K562 (cell line): ENCODE data around the gene APP. TPM values are rescaled to one million over a fixed set of nuclear protein-coding genes. Genes with fewer than 3 reads are reported as not detected.

Experiments used
- ATAC-seq: fragments of 200-7000 bp; cut with Tn5 transposase; 3 replicates; pipeline ENCODE4 v1.9.1; 2020; ENCODE audit warnings: moderate library complexity
- BruUV-seq: library from RNA; stranded (reverse); fragments of 400-500 nt; replicated peaks from 2 replicates; lab custom pipeline; 2021; lab: Mats Ljungman, UMichigan
- CTCF ChIA-PET: fragments of 300-600 bp; formaldehyde crosslinking; extraction: SDS; loops from one replicate; lab custom pipeline; 2021; ENCODE audit warnings: low intra/inter-chr PET ratio; lab: Yijun Ruan, JAX
- POLR2A ChIA-PET: fragments of 300-600, 350-650 bp; sonication (Branson Sonifier 250); formaldehyde crosslinking; extraction: SDS; loops from one replicate; lab custom pipeline; 2021; ENCODE audit warnings: antibody characterized with exemption, inconsistent platforms; lab: Yijun Ruan, JAX
- DNase-seq, 4 experiments: peaks; one replicate each; pipeline versions ENCODE4 v3.0.0 to v3.0.0-alpha.2; 2011 to 2018; ENCODE audit warnings: low spot score in 3 of 4, mixed read lengths in 3 of 4; ENCODE audit errors: extremely low read depth in 1 of 4
- FAIRE-seq: peaks from 2 replicates; lab custom pipeline; 2011; peaks lifted over from hg19 to GRCh38; lab: Jason Lieb, UNC
- H2AFZ ChIP-seq: 2 replicates; pipeline ENCODE4 v1.6.0; 2011; ENCODE audit warnings: low read depth, low read length, control low read depth, inconsistent platforms
- H3K27ac ChIP-seq: fragments of 200-600 bp; 3 replicates; pipeline ENCODE4 v1.8.0; 2011; ENCODE audit warnings: low read depth, mild to moderate bottlenecking, control low read depth, inconsistent platforms, low read length, moderate library complexity, mixed read lengths; ENCODE audit errors: extremely low read depth
- H3K27me3 ChIP-seq, 2 experiments: fragments of 300-600 bp in 1 of 2; 2 replicates in 1 of 2; 3 replicates in 1 of 2; pipeline versions ENCODE4 v1.6.0 to v1.8.0; 2011; ENCODE audit warnings: inconsistent platforms in 2 of 2, low read length in 2 of 2, mild to moderate bottlenecking in 1 of 2, mixed read lengths in 1 of 2, moderate library complexity in 1 of 2; ENCODE audit not compliant: control insufficient read depth in 2 of 2, insufficient read depth in 2 of 2
- H3K36me3 ChIP-seq: fragments of 300-600 bp; 3 replicates; pipeline ENCODE4 v1.8.0; 2011; ENCODE audit warnings: mild to moderate bottlenecking, low read length, inconsistent platforms; ENCODE audit not compliant: control insufficient read depth, insufficient read depth
- H3K4me1 ChIP-seq, 2 experiments: fragments of 200-600 bp in 1 of 2; replicated peaks in 1 of 2; 2 replicates in 1 of 2; 3 replicates in 1 of 2; pipeline versions ENCODE4 v1.5.1 to v1.8.0; 2011; ENCODE audit warnings: inconsistent platforms in 2 of 2, low read length in 2 of 2, mild to moderate bottlenecking in 1 of 2, mixed read lengths in 1 of 2, moderate library complexity in 1 of 2; ENCODE audit not compliant: control insufficient read depth in 2 of 2, insufficient read depth in 2 of 2
- H3K4me2 ChIP-seq: 2 replicates; pipeline ENCODE4 v1.6.1; 2011; ENCODE audit warnings: low read length, control low read depth, inconsistent platforms, mixed read lengths; ENCODE audit not compliant: insufficient read depth
- H3K4me3 ChIP-seq: fragments of 200-600 bp; sonication (generic), shearing (Covaris generic); 2 replicates; pipeline ENCODE4 v1.5.1; 2016; ENCODE audit warnings: control low read depth, inconsistent platforms
- H3K79me2 ChIP-seq: fragments of 200-600 bp; 3 replicates; pipeline ENCODE4 v1.8.0; 2011; ENCODE audit warnings: low read length, inconsistent platforms; ENCODE audit not compliant: control insufficient read depth, insufficient read depth
- H3K9ac ChIP-seq, 2 experiments: 2 replicates each; pipeline versions ENCODE4 v1.6.0 to v1.6.1; 2011; ENCODE audit warnings: low read depth in 2 of 2, low read length in 2 of 2, control low read depth in 1 of 2, inconsistent platforms in 1 of 2, mild to moderate bottlenecking in 1 of 2, mixed read lengths in 1 of 2; ENCODE audit not compliant: insufficient read depth in 1 of 2
- H3K9me1 ChIP-seq: one replicate; pipeline ENCODE4 v1.6.0; 2011; ENCODE audit warnings: inconsistent platforms, mild to moderate bottlenecking, low read length, moderate library complexity; ENCODE audit not compliant: control insufficient read depth, insufficient read depth
- H3K9me3 ChIP-seq: replicated peaks from 2 replicates; pipeline ENCODE4 v1.5.1; 2011; ENCODE audit warnings: low read depth, low read length, inconsistent platforms; ENCODE audit not compliant: control insufficient read depth, insufficient read depth
- H4K20me1 ChIP-seq: replicated peaks from 2 replicates; pipeline ENCODE4 v1.6.1; 2011; ENCODE audit warnings: low read length, inconsistent platforms, mixed read lengths; ENCODE audit not compliant: control insufficient read depth, insufficient read depth
- NFATC3 ChIP-seq: fragments of 450-650 bp; IDR thresholded peaks from 2 replicates; pipeline ENCODE4 v1.6.1; 2017; ENCODE audit warnings: mild to moderate bottlenecking
- NR2F6 ChIP-seq: fragments of 450-650 bp; formaldehyde crosslinking; IDR thresholded peaks from 2 replicates; pipeline ENCODE4 v1.4.0; 2020; ENCODE audit warnings: mild to moderate bottlenecking
- RFX1 ChIP-seq: fragments of 450-650 bp; IDR thresholded peaks from 2 replicates; pipeline ENCODE4 v1.6.1; 2016; ENCODE audit warnings: mild to moderate bottlenecking, moderate library complexity
- ZNF184 ChIP-seq: sonication (generic); formaldehyde crosslinking; IDR thresholded peaks from 2 replicates; pipeline ENCODE4 v1.5.0; 2020; ENCODE audit warnings: missing genetic modification reagents
- ZNF586 ChIP-seq: fragments of 450-650 bp; formaldehyde crosslinking; conservative IDR thresholded peaks from 2 replicates; pipeline ENCODE4 v1.4.0; 2020; ENCODE audit warnings: mild to moderate bottlenecking, moderate library complexity
- WGBS: fragments of 100-300 bp; shearing (Covaris generic); methylation state at CpG from one replicate; pipeline ENCODE4 v1.1.6; 2016; ENCODE audit warnings: low coverage, mixed read lengths; ENCODE audit not compliant: insufficient coverage; ENCODE audit errors: missing lambda C conversion rate; 5-methylcytosine and 5-hydroxymethylcytosine counted together
- in situ Hi-C: fragments of 300-500 bp; cut with MboI; formaldehyde crosslinking; loops from 4 replicates; pipeline ENCODE4 v1.15.0; 2018; ENCODE audit warnings: inconsistent platforms, mixed read lengths
- intact Hi-C: fragments of 100-400 bp; cut with micrococcal nuclease; formaldehyde crosslinking; loops from 2 replicates; pipeline ENCODE4 v1.14.2; 2022
- polyA plus RNA-seq, 8 experiments: library from polyadenylated mRNA; depleted of rRNA in 4 of 8; stranded (reverse) in 5 of 8; unstranded in 3 of 8; fragments of >200 nt; fragmentation: Nextera tagmentation in 2 of 8; fragmentation: Illumina TruSeq in 1 of 8; extraction: Ambion mirVana in 2 of 8; extraction: Trizol in 1 of 8; gene quantifications; 2 replicates each; pipeline versions ENCODE4 v1.2.1 to v1.2.3, GENCODE V29; 2011 to 2014; ENCODE audit warnings: inconsistent platforms in 1 of 8, missing spikeins in 1 of 8
- total RNA-seq, 7 experiments: library from RNA; depleted of rRNA in 6 of 7; stranded (reverse); fragments of >200 nt in 6 of 7; fragmentation: Illumina TruSeq in 2 of 7; extraction: Trizol in 2 of 7; gene quantifications; 2 replicates each; pipeline versions ENCODE4 v1.2.1 to v1.2.3, GENCODE V29; 2011 to 2021; ENCODE audit warnings: low replicate concordance in 1 of 7
- TF ChIP-seq, protein P1 (sequence below): fragments of 450-650 bp; formaldehyde crosslinking; IDR thresholded peaks from 2 replicates; pipeline ENCODE4 v1.4.0; 2020; ENCODE audit warnings: mild to moderate bottlenecking, mixed read lengths
- TF ChIP-seq, protein P2 (sequence below): fragments of 450-650 bp; IDR thresholded peaks from 2 replicates; pipeline ENCODE4 v1.7.1; 2018; ENCODE audit warnings: mild to moderate bottlenecking, low read depth; ENCODE audit not compliant: partially characterized antibody
- TF ChIP-seq, protein P3 (sequence below): fragments of 250-450 bp; sonication (Bioruptor Pico); IDR thresholded peaks from 2 replicates; pipeline ENCODE4 v1.8.0; 2022; ENCODE audit warnings: inconsistent platforms, mild to moderate bottlenecking, moderate library complexity, borderline replicate concordance

Gene APP
- total and polyA plus RNA-seq, 9 of the 15 experiments (the other 6 are each of a cell fraction or from before 2014, with no cell fraction given) = 0.01 to 1.5 (median 0.16) TPM; not detected in 5

DNA sequence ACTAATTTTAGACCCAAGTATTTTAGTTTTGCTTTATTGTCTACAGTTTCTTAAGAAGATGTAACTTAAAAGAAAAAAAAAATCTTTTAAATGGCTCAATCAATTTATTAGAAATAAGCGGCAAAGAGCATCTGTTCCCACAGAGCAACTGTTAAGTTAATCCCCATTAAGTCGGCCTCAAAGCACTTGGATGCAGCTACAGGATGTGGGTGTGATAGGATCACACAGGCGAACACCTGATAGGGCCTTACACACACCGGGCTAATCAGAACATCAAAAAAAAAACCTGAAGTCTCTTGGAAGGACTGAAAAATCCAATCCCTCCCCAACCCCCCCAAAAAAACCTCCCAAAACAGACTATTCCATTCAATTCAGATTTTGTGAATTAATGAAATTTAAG, 23.0 kb downstream of the APP start:
- intact Hi-C loops (no loop called here), in situ Hi-C loops (no loop called here)
- no peak overlapping the region for H3K27ac ChIP-seq
- no peaks in the 10 kb centered on the region for H3K4me1 ChIP-seq
- no peaks in the 10 kb centered on the region for H4K20me1 ChIP-seq
- H2AFZ ChIP-seq = no peak overlapping the region
- TF ChIP-seq NR2F6 (CRISPR knock-in tag) (no peak), ZNF184 (no peak), RFX1 (no peak), ZNF586 (CRISPR knock-in tag) (no peak), NFATC3 (no peak)
- TF ChIP-seq, protein P1, sequence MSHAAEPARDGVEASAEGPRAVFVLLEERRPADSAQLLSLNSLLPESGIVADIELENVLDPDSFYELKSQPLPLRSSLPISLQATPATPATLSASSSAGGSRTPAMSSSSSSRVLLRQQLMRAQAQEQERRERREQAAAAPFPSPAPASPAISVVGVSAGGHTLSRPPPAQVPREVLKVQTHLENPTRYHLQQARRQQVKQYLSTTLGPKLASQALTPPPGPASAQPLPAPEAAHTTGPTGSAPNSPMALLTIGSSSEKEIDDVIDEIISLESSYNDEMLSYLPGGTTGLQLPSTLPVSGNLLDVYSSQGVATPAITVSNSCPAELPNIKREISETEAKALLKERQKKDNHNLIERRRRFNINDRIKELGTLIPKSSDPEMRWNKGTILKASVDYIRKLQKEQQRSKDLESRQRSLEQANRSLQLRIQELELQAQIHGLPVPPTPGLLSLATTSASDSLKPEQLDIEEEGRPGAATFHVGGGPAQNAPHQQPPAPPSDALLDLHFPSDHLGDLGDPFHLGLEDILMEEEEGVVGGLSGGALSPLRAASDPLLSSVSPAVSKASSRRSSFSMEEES = no peak
- TF ChIP-seq, protein P2, sequence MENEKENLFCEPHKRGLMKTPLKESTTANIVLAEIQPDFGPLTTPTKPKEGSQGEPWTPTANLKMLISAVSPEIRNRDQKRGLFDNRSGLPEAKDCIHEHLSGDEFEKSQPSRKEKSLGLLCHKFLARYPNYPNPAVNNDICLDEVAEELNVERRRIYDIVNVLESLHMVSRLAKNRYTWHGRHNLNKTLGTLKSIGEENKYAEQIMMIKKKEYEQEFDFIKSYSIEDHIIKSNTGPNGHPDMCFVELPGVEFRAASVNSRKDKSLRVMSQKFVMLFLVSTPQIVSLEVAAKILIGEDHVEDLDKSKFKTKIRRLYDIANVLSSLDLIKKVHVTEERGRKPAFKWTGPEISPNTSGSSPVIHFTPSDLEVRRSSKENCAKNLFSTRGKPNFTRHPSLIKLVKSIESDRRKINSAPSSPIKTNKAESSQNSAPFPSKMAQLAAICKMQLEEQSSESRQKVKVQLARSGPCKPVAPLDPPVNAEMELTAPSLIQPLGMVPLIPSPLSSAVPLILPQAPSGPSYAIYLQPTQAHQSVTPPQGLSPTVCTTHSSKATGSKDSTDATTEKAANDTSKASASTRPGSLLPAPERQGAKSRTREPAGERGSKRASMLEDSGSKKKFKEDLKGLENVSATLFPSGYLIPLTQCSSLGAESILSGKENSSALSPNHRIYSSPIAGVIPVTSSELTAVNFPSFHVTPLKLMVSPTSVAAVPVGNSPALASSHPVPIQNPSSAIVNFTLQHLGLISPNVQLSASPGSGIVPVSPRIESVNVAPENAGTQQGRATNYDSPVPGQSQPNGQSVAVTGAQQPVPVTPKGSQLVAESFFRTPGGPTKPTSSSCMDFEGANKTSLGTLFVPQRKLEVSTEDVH = no peak
- TF ChIP-seq, protein P3, sequence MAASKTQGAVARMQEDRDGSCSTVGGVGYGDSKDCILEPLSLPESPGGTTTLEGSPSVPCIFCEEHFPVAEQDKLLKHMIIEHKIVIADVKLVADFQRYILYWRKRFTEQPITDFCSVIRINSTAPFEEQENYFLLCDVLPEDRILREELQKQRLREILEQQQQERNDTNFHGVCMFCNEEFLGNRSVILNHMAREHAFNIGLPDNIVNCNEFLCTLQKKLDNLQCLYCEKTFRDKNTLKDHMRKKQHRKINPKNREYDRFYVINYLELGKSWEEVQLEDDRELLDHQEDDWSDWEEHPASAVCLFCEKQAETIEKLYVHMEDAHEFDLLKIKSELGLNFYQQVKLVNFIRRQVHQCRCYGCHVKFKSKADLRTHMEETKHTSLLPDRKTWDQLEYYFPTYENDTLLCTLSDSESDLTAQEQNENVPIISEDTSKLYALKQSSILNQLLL (CRISPR knock-in tag) = no peak
- no peak for DNase-seq
- 0% methylated on average over 4 of the region's 4 CpGs for WGBS
- ATAC-seq = no peak
- H3K4me2 ChIP-seq = no peak overlapping the region
- no peaks in the 10 kb centered on the region for H3K9me1 ChIP-seq
- H3K4me3 ChIP-seq = no peak overlapping the region
- no peaks in the 10 kb centered on the region for H3K27me3 ChIP-seq
- ChIA-PET CTCF (no interaction called here), POLR2A (interaction anchor here (0.8 kb wide), 1 partner anchor 994 kb away, joined by 4 read pairs; no protein-coding TSS in a partner anchor)
- H3K36me3 ChIP-seq = no peaks in the 10 kb centered on the region
- H3K9ac ChIP-seq = no peak overlapping the region
- no peaks in the 10 kb centered on the region for H3K79me2 ChIP-seq
- H3K9me3 ChIP-seq = no peaks in the 10 kb centered on the region
- BruUV-seq = no TSS peak
- FAIRE-seq = no peak
